GM19023 (cell line): ENCODE results near the gene N4BP2.

ENCODE experiments used
- ATAC-seq: cut with Tn5 transposase; IDR thresholded peaks from one replicate; pipeline ENCODE4 v1.9.1; 2021; ENCODE audit warnings: mild to moderate bottlenecking, moderate library complexity; ENCODE audit not compliant: unreplicated experiment

Gene N4BP2

GRCh38 chr4:40190465-40190864 lies 133.8 kb downstream of the N4BP2 start:
- ATAC-seq: no peak

DNA sequence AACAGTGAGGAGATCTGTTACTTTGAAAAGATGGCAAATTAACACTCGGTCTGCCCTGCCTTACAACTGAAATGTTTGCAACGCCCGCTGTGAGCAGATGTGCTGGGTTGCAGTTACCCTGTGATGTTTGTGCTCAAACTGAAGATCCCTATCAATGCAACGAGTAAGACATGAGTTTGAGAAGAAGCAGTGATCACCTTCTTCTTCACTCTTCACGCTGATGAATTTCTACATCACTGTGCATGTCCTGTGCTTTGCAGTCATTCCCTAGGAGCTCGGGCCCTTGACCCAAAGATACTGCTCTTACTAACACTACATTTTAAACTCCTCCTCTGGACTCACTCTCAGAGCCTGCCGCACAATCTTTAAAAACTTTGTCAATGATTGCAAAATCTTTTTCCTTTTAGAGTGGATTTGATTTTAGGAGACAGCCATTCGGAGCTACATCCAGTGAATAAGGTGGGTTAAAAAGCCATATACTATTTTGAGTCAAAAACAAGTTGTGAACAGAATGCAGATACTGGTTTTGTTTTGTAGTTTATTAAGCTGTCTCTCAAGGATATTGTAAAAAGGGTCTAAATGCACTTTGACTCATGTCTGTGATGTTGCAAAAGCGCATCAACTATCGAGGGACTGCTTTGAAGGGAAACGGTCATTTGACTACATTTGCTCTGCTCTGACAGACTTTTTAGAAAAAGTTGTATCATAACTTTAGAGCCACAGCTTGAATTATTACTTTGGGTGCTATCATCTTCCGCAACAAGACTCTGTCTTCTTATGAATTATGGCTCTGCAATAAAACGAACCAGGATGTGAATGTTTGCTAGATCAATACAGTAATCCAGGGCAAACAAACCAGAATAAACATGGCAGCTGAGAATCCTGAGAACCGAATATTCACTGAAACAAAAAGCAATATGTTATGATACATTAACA lies 134.5 kb downstream of the N4BP2 start:
- no peak for ATAC-seq

DNA sequence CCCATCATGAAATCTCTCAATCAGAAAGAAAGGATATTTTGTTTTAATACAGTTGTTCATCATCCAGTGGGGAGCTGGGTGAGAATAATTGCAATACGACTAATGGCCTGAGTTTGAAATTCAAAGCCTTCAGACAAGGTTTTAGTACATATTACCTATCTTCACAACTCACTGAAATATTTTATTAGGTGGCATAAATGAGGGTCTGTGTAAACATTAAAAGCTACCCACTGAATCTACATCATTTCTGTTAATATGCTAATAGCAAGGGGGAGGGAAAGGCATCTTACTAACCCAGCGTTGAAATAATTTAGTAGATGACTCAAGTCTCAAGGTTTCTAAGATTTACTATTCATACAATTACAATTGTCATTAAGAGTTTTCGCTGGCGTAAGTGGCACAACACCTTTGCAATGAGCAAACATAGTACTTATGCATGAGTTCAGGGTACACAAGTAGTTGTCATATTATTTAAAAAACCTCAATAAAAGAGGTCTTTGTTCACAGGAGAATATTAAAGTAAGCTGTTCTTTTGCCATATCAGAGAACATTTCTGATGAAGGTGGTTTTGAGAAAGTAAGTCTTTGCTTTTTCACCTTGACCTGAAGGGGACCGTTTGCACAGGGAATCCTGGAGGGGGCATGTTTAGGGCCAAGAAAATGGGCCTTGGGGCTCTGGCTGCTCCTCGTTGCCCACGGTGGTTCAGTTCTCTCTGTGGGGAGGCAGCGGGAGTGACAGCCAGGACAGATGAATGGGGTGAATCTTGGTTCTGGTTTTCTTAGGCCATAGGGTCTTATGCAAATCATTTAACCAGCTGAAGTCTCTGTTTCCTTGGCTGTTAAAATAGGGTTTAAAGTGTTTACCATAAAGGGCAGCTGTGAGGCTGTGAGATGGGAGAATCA lies 135.7 kb downstream of the N4BP2 start:
- peak; percentile 38 for ATAC-seq

- ATAC-seq: peak; percentile 39
Observed at GRCh38 chr4:40193016-40193571, 136.4 kb downstream of the N4BP2 start.

DNA sequence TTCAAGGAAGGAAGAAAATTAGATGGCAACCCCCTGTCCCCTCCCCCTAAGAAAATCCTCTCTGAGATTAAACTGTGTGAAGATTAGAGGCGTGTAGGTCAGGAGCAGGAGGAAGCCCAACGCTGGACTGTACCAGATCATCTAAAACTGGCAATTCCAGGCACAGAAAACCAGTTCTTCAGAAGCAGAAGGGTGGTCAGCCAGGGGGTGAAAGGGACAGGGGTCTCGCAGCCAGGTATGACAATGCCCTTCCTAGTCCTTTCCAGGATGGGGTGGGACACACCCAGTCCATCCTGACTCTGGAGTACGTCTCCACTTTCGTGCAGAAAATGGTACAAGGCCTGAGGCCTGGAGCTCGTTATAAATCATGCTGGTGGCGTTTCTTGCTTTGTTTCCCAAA lies 136.9 kb downstream of the N4BP2 start:
- no peak for ATAC-seq

DNA sequence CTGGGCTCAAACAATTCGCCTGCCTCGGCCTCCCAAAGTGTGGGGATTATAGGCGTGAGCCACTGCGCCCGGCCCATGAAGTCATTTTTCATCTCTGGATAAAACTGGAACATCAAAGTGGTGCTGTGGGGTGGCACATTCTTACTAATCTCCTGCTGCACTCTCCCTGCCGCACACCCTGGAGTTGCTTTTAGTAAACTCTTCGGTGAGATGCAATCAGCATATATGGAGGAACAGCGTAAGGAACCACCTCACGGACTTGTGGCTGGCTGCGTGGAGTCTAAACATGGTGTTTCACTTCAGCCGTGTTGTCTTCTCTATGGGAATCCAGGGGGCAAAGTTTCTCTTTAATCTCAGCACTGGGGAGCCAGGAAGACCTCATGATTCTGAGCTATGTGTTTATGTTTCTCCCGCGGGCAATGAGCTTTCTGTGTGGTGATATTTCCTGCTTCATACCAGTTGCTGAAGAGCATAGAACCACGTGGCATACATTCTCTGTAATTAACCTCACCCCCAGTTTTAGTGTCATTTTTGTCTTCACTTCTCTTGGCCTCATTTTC lies 138.0 kb downstream of the N4BP2 start:
- no peak for ATAC-seq

GRCh38 chr4:40195182-40196177 lies 138.8 kb downstream of the N4BP2 start:
- ATAC-seq: no peak

DNA sequence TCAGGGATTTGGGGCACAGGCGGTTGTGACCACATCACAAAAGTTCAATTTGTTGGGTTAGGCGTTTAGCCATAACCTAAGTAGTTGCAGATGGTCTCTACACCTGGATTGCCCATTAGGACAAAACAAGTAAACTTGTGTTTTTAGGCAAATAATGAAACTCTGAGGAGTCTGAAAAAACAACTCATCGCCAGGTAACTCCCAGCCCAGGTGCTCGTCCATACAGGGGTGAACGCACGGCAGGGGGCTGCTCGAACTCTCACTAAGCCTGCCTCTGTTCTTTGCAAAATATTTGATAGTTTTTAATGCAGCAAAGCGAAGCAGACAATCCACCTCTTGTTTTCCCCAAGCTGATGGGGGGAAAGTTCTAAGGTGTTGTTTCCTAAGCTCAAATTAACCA lies 139.6 kb downstream of the N4BP2 start:
- ATAC-seq: no peak

GRCh38 chr4:40196724-40197281 lies 140.2 kb downstream of the N4BP2 start, which contains the start of gene RHOH:
TSS of gene RHOH (plus strand) at chr4:40197031. CDS start at chr4:40243387, 46,356 bp downstream.
- no peak for ATAC-seq

DNA sequence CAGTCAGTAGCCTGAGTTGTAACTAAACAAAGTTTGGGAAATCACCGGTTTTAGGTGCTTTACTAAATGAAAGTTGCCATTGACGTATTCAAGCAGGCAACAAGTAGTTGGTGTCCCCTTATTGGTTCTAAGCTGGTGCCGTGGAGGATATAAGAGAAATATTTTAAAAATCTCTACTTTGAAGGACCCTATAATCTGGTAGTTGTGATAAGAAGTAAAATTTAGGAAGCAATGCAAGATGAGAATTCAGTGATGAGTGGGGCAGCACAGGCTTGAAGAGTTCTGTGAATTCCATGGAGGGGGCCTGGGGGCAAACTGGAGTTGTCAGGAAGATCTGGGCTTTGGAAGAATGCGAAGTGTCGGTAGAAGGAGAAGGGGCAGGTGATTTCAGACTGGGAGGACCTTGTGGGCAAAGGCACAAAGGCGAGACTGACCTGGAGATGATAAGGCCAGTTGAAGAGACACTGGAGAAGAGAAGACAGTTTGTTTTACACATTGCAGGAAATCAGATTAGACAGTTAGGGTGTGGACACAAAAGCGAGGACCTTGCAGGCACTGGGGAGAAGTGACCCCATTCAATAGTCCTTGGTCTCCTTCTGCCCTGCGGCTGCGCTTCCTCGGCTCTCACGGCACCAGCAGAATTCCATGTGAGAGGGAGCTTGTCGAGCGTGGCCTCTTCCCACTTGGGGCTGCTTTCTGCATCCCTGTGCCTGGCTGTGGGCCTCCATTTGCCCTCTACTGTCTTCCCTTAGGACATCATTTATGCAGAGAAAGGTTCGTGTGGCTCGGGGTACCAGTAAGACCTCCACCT lies 141.4 kb downstream of the N4BP2 start:
- ATAC-seq: no peak

DNA sequence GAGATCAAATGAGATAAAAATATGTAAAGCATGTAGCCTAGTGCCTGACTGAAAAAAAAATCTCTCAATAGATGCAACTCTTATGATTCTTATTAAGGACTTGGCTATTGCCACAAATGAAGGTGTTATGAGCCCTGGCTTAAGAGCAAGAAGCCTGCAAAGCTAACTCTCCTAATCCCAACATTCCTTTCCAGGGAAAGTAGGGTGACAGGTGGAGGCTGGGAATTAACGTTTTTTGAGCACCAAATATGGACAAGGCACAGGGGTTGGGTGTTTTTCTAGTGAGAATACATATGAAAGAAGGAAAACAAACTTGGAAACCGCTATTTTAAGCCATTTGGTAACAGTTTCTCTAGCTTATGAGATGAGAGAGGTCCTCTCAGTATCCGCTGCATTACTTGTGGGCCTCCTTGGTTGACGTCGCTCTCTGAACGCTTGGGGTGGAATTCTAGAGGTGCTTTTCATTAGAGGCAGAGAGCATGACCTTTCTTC lies 142.6 kb downstream of the N4BP2 start:
- ATAC-seq: no peak

- ATAC-seq: peak; percentile 57
Observed at GRCh38 chr4:40199999-40200874, 143.6 kb downstream of the N4BP2 start.

- ATAC-seq: no peak
Observed at GRCh38 chr4:40200875-40201801, 144.5 kb downstream of the N4BP2 start.

DNA sequence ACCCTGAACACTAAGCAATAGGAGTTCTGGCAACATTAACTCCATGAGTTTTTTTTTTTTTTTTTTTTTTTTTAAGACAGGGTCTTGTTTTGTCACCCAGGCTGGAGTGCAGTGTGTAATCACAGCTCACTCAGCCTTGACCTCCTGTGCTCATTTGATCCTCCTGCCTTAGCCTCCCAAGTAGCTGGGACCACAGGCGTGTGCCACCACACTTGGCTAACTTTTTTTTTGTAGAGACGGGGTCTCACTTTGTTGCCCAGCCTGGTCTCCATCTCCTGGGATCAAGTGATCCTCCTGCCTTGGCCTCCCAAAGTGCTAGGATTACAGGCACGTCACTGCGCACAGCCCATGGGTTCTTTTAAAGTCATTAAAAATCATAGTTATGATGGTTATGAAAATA lies 145.2 kb downstream of the N4BP2 start:
- ATAC-seq: no peak

DNA sequence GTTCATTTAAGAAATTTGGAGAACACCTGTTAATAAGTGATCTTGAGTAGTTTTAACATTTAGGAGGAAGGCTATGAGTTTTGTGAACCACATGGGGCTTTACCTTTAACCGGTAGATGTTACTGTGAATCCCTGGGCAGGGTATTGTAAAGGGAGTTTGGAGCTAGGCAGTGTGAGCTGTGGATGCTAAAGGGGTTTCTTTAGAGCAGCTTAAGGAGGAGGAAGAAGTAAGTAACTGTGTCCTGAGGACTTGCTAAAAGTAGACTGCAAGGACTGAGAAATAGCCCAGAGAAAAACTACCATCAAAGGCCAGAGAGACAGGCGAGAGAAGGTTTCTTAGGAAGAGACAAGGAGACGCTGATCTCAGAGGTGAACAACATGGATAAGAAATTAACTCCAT lies 145.8 kb downstream of the N4BP2 start:
- ATAC-seq: no peak

GRCh38 chr4:40204507-40205258 lies 148.0 kb downstream of the N4BP2 start:
- ATAC-seq: no peak
